ENCODE measurements around the gene SYNJ2. TPM values are rescaled to one million over a fixed set of nuclear protein-coding genes. Genes with fewer than 3 reads are reported as not detected.

SYNJ2 gene
- total and polyA plus RNA-seq, 2 of the 4 experiments (the other 2 are of a cell fraction), result 40.8 to 45.2 TPM

- dilution Hi-C loops (cut with HindIII; ENCODE audit: low sequenced_read_pairs, unreplicated experiment) (no loop called here), intact Hi-C loops (cut with micrococcal nuclease) (no loop called here), in situ Hi-C loops (cut with MboI; ENCODE audit: low sequenced_read_pairs) (no loop called here)
- Histone ChIP-seq H2AK9ac (replicated peaks; ENCODE audit: low read depth, low read length, poor library complexity) (no peak overlapping the region), H4K8ac (ENCODE audit: low read depth in 2 of 2, low read length in 2 of 2) (no peak overlapping the region), H3K79me1 (ENCODE audit: low read depth in 1 of 2, low read length in 2 of 2) (no peaks in the 10 kb centered on the region), H3K9ac (ENCODE audit: low read depth, low read length) (no peak overlapping the region), H2AK5ac (ENCODE audit: low read depth, low read length) (no peak overlapping the region), H2BK5ac (ENCODE audit: low read depth, low read length, poor library complexity, severe bottlenecking) (no peak overlapping the region), H3K56ac (ENCODE audit: extremely low read depth, insufficient read depth, low read length) (no peak overlapping the region), H3K14ac (replicated peaks; ENCODE audit: low read depth, low read length) (no peak overlapping the region), H3K18ac (ENCODE audit: low read depth, low read length) (no peak overlapping the region), H3K36me3 (ENCODE audit: control insufficient read depth, insufficient read depth, low read length) (no peaks in the 10 kb centered on the region), H3K9me1 (ENCODE audit: insufficient read depth, low read length) (no peaks in the 10 kb centered on the region), H4K20me1 (ENCODE audit: insufficient read depth, low read length) (no peaks in the 10 kb centered on the region), H3K27ac (ENCODE audit: insufficient read depth, low read length) (no peak overlapping the region), H3K9me3 (ENCODE audit: control insufficient read depth, insufficient read depth, low read length) (peaks cover 11% of the 10 kb centered on the region), H3K4ac (ENCODE audit: low read depth, low read length) (no peak overlapping the region), H3K4me2 (ENCODE audit: low read depth, low read length) (no peak overlapping the region), H4K5ac (ENCODE audit: low read depth, low read length) (no peak overlapping the region), H2AFZ (replicated peaks; ENCODE audit: low read length, poor library complexity) (no peak overlapping the region), H3K4me3 (ENCODE audit: insufficient read depth, low read depth, low read length) (no peak overlapping the region), H2BK15ac (ENCODE audit: low read depth, low read length) (no peak overlapping the region), H3K4me1 (ENCODE audit: control insufficient read depth, insufficient read depth, low read length) (no peaks in the 10 kb centered on the region), H2BK20ac (ENCODE audit: low read depth, low read length) (no peak overlapping the region), H2BK120ac (ENCODE audit: low read depth, low read length) (no peak overlapping the region), H3K27me3 (ENCODE audit: control insufficient read depth, insufficient read depth, low read length) (no peaks in the 10 kb centered on the region), H3K23ac (ENCODE audit: low read depth, low read length) (no peak overlapping the region), H4K91ac (ENCODE audit: insufficient read depth, low read depth, low read length) (no peak overlapping the region)
- WGBS, 2 experiments (ENCODE audit: extremely low coverage in 2 of 2, insufficient read length in 1 of 2), result 100% methylated on average over 1 of the region's 6 CpGs; no CpG with 5 or more reads in 1 of the 2 experiments
- ChIA-PET CTCF (no interaction called here), POLR2A (ENCODE audit: unreplicated experiment) (no interaction called here)
- no TSS peak for BruUV-seq (replicated peaks)
- ATAC-seq (ENCODE audit: low read depth), result no peak
- DNase-seq, result no peak
- TF ChIP-seq SMC3 (IDR thresholded peaks at IDR 0.05; ENCODE audit: low read depth, low read length), result no peak
- TF ChIP-seq MXI1 (IDR thresholded peaks at IDR 0.05; ENCODE audit: borderline replicate concordance, low read depth, low read length), result no peak
- TF ChIP-seq ELK1 (IDR thresholded peaks at IDR 0.05; ENCODE audit: borderline replicate concordance, low read depth, low read length), result no peak
- TF ChIP-seq MAFK (IDR thresholded peaks at IDR 0.05; ENCODE audit: low read depth, low read length), result no peak
- no peak for TF ChIP-seq POLR2A (IDR thresholded peaks at IDR 0.05; ENCODE audit: low read depth, low read length)
- no peak for TF ChIP-seq CHD1 (IDR thresholded peaks at IDR 0.05; ENCODE audit: low read depth, low read length)
- TF ChIP-seq USF2 (IDR thresholded peaks at IDR 0.05; ENCODE audit: low read depth, low read length), result no peak
- no peak for TF ChIP-seq RAD21 (IDR thresholded peaks at IDR 0.05; ENCODE audit: low read length)
- TF ChIP-seq RCOR1 (IDR thresholded peaks at IDR 0.05; ENCODE audit: insufficient replicate concordance, low read length), result no peak
- TF ChIP-seq RFX5 (IDR thresholded peaks at IDR 0.05; ENCODE audit: low read depth, low read length), result no peak
Observed at GRCh38 chr6:157955675-157956074, 26.0 kb upstream of the SYNJ2 start.
